SU-DHL-6 (cell line): Measurements from ENCODE around the gene KRT12.

Source experiments
- EZH2phosphoT487 ChIP-seq: fragments of 200-600 bp; sonication (generic), shearing (Covaris generic); conservative IDR thresholded peaks from 2 replicates; pipeline ENCODE4 v1.6.1; 2018; ENCODE audit warnings: mild to moderate bottlenecking, antibody characterized with exemption, low read length, moderate library complexity, mixed read lengths
- TF ChIP-seq, protein P1 (sequence below): fragments of 200-600 bp; sonication (generic); IDR thresholded peaks from one replicate; pipeline ENCODE4 v1.5.1; 2017; ENCODE audit warnings: antibody characterized with exemption, mild to moderate bottlenecking, low read length, moderate library complexity; ENCODE audit not compliant: insufficient read depth, poor library complexity, severe bottlenecking

DNA sequence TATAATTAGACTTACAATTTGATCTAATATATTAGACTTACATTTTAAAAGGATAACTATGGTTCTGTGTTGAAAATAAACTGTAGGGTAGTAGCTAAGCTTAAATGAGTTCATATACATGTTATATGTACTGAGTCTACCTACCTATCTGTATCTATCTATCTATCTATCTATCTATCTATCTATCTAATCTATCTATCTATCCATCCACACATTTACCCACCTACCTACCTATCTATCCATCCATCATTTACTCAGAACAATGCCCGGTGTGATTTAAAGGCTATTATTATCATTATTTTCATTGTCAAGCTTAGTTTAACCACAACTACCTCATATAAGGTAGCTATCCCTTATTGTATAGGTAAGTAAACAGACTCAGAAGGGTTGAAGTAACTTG lies 51.6 kb downstream of the KRT12 start:
- TF ChIP-seq, protein P1, sequence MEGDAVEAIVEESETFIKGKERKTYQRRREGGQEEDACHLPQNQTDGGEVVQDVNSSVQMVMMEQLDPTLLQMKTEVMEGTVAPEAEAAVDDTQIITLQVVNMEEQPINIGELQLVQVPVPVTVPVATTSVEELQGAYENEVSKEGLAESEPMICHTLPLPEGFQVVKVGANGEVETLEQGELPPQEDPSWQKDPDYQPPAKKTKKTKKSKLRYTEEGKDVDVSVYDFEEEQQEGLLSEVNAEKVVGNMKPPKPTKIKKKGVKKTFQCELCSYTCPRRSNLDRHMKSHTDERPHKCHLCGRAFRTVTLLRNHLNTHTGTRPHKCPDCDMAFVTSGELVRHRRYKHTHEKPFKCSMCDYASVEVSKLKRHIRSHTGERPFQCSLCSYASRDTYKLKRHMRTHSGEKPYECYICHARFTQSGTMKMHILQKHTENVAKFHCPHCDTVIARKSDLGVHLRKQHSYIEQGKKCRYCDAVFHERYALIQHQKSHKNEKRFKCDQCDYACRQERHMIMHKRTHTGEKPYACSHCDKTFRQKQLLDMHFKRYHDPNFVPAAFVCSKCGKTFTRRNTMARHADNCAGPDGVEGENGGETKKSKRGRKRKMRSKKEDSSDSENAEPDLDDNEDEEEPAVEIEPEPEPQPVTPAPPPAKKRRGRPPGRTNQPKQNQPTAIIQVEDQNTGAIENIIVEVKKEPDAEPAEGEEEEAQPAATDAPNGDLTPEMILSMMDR: no peak
- no peak for TF ChIP-seq EZH2phosphoT487
